Liver (tissue), 3 donors: ENCODE measurements around the gene FTO.

Experiments
- EGR1 ChIP-seq, 2 donors: IDR thresholded peaks; 2 replicates each; pipeline ENCODE4 v1.6.1; 2016 to 2018; ENCODE audit warnings: antibody characterized with exemption in 2 of 2, low read depth in 2 of 2
- FOXA1 ChIP-seq: IDR thresholded peaks from 2 replicates; pipeline ENCODE4 v1.6.1; 2016; ENCODE audit warnings: antibody characterized with exemption
- GABPA ChIP-seq, 2 donors: IDR thresholded peaks in 1 of 2; conservative IDR thresholded peaks in 1 of 2; 2 replicates each; pipeline ENCODE4 v1.6.1; 2016; ENCODE audit warnings: antibody characterized with exemption in 2 of 2, mild to moderate bottlenecking in 1 of 2, moderate library complexity in 1 of 2
- HNF4G ChIP-seq: IDR thresholded peaks from 2 replicates; pipeline ENCODE4 v1.6.1; 2016; ENCODE audit warnings: antibody characterized with exemption
- JUND ChIP-seq, 2 donors: IDR thresholded peaks; 2 replicates each; pipeline ENCODE4 v1.6.1; 2016; ENCODE audit warnings: antibody characterized with exemption in 2 of 2
- SP1 ChIP-seq: IDR thresholded peaks from 2 replicates; pipeline ENCODE4 v1.6.1; 2018; ENCODE audit warnings: antibody characterized with exemption, mild to moderate bottlenecking
- YY1 ChIP-seq: IDR thresholded peaks from 2 replicates; pipeline ENCODE4 v1.6.1; 2016; ENCODE audit warnings: antibody characterized with exemption, mild to moderate bottlenecking
- TF ChIP-seq, protein P1 (sequence below): fragments of 150-350 bp; IDR thresholded peaks from 2 replicates; pipeline ENCODE4 v1.5.1; 2017; ENCODE audit warnings: improper control_type of control experiment, low read depth, low read length; ENCODE audit not compliant: missing input control
- TF ChIP-seq, protein P2 (sequence below): IDR thresholded peaks from 2 replicates; pipeline ENCODE4 v1.6.1; 2016; ENCODE audit warnings: antibody characterized with exemption, mild to moderate bottlenecking
- TF ChIP-seq, protein P3 (sequence below): IDR thresholded peaks from 2 replicates; pipeline ENCODE4 v1.6.1; 2016; ENCODE audit warnings: antibody characterized with exemption
- TF ChIP-seq, protein P4 (sequence below): IDR thresholded peaks from 2 replicates; pipeline ENCODE4 v1.6.1; 2016; ENCODE audit warnings: antibody characterized with exemption
- TF ChIP-seq, protein P5 (sequence below): IDR thresholded peaks from 2 replicates; pipeline ENCODE4 v1.6.1; 2016; ENCODE audit warnings: antibody characterized with exemption
- donor health status: healthy.
- donor health status: healthy.

DNA sequence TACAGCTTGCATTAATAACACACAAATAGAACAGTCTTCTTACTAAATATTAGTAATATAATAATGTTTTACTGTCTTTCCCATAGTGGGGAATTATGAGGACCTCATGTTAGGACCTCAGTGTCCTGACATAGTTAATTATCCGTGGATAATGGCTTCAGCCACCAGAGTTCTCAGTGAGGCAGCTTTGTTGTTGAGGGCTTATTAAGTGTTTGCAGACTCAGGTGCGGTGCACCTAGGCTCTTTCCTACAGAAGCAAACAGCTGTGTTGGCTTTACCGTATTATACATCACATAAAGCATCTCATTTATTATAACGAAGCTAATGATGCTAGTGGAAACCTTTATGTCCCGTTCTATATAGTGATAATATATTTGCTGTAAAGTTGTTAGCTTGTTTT, 246.7 kb downstream of the FTO start:
- TF ChIP-seq, protein P1, sequence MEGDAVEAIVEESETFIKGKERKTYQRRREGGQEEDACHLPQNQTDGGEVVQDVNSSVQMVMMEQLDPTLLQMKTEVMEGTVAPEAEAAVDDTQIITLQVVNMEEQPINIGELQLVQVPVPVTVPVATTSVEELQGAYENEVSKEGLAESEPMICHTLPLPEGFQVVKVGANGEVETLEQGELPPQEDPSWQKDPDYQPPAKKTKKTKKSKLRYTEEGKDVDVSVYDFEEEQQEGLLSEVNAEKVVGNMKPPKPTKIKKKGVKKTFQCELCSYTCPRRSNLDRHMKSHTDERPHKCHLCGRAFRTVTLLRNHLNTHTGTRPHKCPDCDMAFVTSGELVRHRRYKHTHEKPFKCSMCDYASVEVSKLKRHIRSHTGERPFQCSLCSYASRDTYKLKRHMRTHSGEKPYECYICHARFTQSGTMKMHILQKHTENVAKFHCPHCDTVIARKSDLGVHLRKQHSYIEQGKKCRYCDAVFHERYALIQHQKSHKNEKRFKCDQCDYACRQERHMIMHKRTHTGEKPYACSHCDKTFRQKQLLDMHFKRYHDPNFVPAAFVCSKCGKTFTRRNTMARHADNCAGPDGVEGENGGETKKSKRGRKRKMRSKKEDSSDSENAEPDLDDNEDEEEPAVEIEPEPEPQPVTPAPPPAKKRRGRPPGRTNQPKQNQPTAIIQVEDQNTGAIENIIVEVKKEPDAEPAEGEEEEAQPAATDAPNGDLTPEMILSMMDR: no peak
- TF ChIP-seq, protein P2, sequence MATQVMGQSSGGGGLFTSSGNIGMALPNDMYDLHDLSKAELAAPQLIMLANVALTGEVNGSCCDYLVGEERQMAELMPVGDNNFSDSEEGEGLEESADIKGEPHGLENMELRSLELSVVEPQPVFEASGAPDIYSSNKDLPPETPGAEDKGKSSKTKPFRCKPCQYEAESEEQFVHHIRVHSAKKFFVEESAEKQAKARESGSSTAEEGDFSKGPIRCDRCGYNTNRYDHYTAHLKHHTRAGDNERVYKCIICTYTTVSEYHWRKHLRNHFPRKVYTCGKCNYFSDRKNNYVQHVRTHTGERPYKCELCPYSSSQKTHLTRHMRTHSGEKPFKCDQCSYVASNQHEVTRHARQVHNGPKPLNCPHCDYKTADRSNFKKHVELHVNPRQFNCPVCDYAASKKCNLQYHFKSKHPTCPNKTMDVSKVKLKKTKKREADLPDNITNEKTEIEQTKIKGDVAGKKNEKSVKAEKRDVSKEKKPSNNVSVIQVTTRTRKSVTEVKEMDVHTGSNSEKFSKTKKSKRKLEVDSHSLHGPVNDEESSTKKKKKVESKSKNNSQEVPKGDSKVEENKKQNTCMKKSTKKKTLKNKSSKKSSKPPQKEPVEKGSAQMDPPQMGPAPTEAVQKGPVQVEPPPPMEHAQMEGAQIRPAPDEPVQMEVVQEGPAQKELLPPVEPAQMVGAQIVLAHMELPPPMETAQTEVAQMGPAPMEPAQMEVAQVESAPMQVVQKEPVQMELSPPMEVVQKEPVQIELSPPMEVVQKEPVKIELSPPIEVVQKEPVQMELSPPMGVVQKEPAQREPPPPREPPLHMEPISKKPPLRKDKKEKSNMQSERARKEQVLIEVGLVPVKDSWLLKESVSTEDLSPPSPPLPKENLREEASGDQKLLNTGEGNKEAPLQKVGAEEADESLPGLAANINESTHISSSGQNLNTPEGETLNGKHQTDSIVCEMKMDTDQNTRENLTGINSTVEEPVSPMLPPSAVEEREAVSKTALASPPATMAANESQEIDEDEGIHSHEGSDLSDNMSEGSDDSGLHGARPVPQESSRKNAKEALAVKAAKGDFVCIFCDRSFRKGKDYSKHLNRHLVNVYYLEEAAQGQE: no peak
- TF ChIP-seq SP1 (no peak), YY1 (no peak), FOXA1 (no peak), JUND (IDR thresholded peaks at IDR 0.05) (no peak), EGR1 (IDR thresholded peaks at IDR 0.05; ENCODE audit: low read depth in 2 of 2) (no peak), GABPA (IDR thresholded peaks at IDR 0.05 in 1 of 2, conservative IDR thresholded peaks at IDR 0.05 in 1 of 2) (no peak), HNF4G (no peak)
- TF ChIP-seq, protein P3, sequence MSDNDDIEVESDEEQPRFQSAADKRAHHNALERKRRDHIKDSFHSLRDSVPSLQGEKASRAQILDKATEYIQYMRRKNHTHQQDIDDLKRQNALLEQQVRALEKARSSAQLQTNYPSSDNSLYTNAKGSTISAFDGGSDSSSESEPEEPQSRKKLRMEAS: no peak
- TF ChIP-seq, protein P4, sequence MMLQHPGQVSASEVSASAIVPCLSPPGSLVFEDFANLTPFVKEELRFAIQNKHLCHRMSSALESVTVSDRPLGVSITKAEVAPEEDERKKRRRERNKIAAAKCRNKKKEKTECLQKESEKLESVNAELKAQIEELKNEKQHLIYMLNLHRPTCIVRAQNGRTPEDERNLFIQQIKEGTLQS: no peak
- TF ChIP-seq, protein P5, sequence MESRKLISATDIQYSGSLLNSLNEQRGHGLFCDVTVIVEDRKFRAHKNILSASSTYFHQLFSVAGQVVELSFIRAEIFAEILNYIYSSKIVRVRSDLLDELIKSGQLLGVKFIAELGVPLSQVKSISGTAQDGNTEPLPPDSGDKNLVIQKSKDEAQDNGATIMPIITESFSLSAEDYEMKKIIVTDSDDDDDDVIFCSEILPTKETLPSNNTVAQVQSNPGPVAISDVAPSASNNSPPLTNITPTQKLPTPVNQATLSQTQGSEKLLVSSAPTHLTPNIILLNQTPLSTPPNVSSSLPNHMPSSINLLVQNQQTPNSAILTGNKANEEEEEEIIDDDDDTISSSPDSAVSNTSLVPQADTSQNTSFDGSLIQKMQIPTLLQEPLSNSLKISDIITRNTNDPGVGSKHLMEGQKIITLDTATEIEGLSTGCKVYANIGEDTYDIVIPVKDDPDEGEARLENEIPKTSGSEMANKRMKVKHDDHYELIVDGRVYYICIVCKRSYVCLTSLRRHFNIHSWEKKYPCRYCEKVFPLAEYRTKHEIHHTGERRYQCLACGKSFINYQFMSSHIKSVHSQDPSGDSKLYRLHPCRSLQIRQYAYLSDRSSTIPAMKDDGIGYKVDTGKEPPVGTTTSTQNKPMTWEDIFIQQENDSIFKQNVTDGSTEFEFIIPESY: no peak
